RWPE2 (cell line): ENCODE results near the gene PTPN5.
"Not testable (repeated sequence)": the region's sequence is repeated elsewhere in the genome, so short reads cannot be mapped to it uniquely, and the experiment has no call there.

Experiments used
- ATAC-seq: fragments of 200-7000 bp; cut with Tn5 transposase; 3 replicates; pipeline ENCODE4 v1.9.1; 2021; ENCODE audit warnings: low read depth
- DNase-seq: peaks from one replicate; pipeline ENCODE4 v3.0.0-alpha.2; 2020; ENCODE audit warnings: low spot score
- H3K27ac ChIP-seq: fragments of 450-650 bp; 2 replicates; pipeline ENCODE4 v1.5.1; 2017; ENCODE audit warnings: mild to moderate bottlenecking; ENCODE audit not compliant: poor library complexity, severe bottlenecking
- H3K27me3 ChIP-seq: fragments of 250-450 bp; sonication (Bioruptor Pico); 2 replicates; pipeline ENCODE4 v1.5.1; 2021; ENCODE audit warnings: mild to moderate bottlenecking, moderate library complexity; ENCODE audit not compliant: insufficient read depth, poor library complexity, severe bottlenecking
- H3K36me3 ChIP-seq: fragments of 250-450 bp; sonication (Bioruptor Pico); 2 replicates; pipeline ENCODE4 v1.5.1; 2020; ENCODE audit warnings: low read depth, mild to moderate bottlenecking, moderate library complexity
- H3K4me1 ChIP-seq: fragments of 250-450 bp; sonication (Bioruptor Pico); 2 replicates; pipeline ENCODE4 v1.5.1; 2021; ENCODE audit warnings: mild to moderate bottlenecking, moderate library complexity; ENCODE audit not compliant: insufficient read depth, poor library complexity, severe bottlenecking
- H3K4me3 ChIP-seq: fragments of 250-450 bp; sonication (Bioruptor Pico); 2 replicates; pipeline ENCODE4 v1.5.1; 2021; ENCODE audit warnings: mild to moderate bottlenecking, moderate library complexity; ENCODE audit not compliant: severe bottlenecking
- H3K9me3 ChIP-seq: fragments of 250-450 bp; sonication (Bioruptor Pico); 2 replicates; pipeline ENCODE4 v1.5.1; 2021; ENCODE audit warnings: mild to moderate bottlenecking, moderate library complexity; ENCODE audit not compliant: severe bottlenecking
- TF ChIP-seq, protein P1 (sequence below): fragments of 450-650 bp; IDR thresholded peaks from one replicate; pipeline ENCODE4 v1.5.1; 2017; ENCODE audit warnings: mild to moderate bottlenecking, moderate library complexity; ENCODE audit not compliant: poor library complexity, severe bottlenecking

PTPN5 gene

DNA sequence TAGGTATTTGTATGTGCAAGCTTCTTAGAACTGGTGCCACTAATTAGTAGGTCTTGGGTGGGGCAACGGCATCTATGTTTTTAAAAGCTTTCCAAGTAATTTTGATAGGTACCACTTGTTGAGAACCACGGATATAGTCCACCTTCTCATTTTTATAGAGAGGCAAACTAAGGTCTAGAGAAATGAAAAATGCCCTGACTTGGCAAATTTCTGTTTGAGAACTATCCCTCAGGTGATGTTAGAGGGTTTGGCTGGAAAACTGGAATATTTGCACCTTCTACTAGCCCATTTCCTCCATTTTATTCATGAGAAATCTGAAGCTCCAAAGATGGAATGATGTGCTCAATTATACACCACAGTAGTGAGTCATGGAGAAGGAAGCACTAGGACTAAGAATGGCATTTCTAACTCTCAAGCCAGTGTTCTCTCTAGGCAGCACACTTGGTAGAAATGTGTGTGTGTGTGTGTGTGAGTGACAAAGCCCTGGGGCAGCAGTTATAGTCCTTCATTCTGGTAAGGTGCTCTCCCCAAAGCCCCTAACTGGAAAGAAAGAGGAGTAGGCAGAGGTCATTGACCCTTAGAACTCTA is 94.9 kb downstream of the PTPN5 start:
- Histone ChIP-seq H3K36me3 (no peaks in the 10 kb centered on the region), H3K27ac (no peak overlapping the region), H3K9me3 (no peaks in the 10 kb centered on the region), H3K27me3 (no peaks in the 10 kb centered on the region), H3K4me1 (no peaks in the 10 kb centered on the region), H3K4me3 (no peak overlapping the region)
- DNase-seq, result no peak
- no peak for ATAC-seq
- TF ChIP-seq, protein P1, sequence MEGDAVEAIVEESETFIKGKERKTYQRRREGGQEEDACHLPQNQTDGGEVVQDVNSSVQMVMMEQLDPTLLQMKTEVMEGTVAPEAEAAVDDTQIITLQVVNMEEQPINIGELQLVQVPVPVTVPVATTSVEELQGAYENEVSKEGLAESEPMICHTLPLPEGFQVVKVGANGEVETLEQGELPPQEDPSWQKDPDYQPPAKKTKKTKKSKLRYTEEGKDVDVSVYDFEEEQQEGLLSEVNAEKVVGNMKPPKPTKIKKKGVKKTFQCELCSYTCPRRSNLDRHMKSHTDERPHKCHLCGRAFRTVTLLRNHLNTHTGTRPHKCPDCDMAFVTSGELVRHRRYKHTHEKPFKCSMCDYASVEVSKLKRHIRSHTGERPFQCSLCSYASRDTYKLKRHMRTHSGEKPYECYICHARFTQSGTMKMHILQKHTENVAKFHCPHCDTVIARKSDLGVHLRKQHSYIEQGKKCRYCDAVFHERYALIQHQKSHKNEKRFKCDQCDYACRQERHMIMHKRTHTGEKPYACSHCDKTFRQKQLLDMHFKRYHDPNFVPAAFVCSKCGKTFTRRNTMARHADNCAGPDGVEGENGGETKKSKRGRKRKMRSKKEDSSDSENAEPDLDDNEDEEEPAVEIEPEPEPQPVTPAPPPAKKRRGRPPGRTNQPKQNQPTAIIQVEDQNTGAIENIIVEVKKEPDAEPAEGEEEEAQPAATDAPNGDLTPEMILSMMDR, result no peak

DNA sequence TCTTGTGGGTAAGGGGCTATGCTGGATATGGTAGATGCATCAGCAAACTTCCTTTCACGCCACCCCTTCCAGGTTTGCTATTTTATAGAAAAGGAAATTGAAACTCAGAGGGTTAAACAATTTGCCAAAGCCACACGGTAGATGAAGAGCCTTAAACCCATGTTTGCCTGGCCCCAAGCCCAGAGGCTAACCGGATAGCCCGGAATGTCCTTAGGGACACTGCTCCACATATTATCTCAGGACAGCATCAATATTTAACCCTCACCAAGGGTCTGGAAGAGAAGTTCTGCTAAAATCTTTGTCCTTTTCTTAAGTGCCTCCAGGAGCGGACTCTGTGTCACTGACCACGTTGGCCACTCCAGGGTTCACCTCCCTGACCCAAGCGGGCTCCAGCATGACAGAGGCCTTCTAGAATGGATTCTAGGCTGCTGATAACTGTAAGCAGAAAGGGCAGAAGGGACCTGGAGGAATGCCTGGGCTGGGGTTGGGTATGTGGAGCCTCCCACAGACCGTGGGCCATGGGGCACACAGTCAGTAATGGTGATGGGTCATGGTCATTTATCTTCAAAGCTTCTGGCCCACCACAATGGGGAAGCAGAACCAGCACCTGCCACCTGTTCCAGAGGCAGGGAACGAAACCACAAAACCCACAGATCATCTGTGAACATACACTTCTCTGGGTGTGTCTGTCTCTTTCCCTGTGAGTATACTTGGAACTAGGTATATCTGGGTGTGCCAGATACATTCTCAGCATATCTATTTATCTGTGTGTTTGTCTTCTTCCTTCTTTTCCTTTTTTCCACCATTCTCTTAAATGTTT is 98.4 kb downstream of the PTPN5 start:
- ATAC-seq (no peak), DNase-seq (no peak)
- H3K27me3 ChIP-seq, result no peaks in the 10 kb centered on the region
- TF ChIP-seq, protein P1, result no peak
- no peaks in the 10 kb centered on the region for H3K36me3 ChIP-seq
- H3K9me3 ChIP-seq, result no peaks in the 10 kb centered on the region
- H3K27ac ChIP-seq, result no peak overlapping the region
- H3K4me1 ChIP-seq, result no peaks in the 10 kb centered on the region
- H3K4me3 ChIP-seq, result no peak overlapping the region

DNA sequence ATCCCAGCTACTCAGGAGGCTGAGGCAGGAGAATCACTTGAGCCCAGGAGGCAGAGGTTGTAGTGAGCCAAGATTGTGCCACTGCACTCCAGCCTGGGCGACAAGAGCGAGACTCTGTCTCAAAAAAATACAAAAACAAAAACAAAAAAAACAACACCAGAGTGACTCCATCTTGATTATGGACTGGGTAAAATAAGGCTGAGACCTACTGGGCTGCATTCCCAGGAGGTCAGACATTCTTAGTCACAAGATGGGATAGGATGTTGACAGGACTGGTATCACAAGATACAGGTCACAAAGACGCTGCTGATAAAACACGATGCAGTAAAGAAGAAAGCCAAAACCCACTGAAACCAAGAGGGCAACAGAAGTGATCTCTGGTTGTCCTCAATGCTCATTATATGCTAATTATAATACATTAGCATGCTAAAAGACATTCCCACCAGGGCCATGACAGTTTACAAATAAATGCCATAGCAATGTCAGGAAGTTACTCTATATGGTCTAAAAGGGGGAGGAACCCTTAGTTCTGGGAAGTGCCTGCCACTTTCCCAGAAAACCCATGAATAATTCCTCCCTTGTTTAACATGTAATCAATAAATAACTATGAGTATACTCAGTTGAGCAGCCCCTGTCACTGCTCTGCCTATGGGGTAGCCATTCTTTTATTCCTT is 100.0 kb downstream of the PTPN5 start:
- DNase-seq, H3K27ac ChIP-seq, H3K9me3 ChIP-seq, H3K4me1 ChIP-seq, H3K36me3 ChIP-seq, ATAC-seq, H3K4me3 ChIP-seq, H3K27me3 ChIP-seq: not testable (repeated sequence)

DNA sequence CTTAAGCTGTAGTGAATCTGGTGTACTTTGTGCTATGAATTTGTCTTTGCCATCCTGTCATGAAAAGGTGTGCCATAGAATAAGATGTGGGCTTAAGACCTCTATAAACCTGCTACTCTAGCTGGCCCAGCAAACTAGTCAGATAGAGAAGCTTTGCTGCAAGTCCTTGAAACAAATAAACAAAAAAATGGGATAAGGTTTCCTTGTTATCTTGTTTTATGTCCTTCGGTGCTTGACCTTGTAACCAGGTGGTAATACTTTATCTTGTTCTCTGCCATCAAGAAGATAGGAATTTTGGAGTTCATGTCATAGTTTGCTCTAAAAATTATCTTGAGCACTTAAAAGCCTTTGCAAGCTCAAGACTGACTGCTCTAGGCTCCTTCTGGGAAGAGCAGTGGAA is 107.3 kb downstream of the PTPN5 start:
- Histone ChIP-seq H3K27me3 (no peaks in the 10 kb centered on the region), H3K36me3 (no peaks in the 10 kb centered on the region), H3K27ac (no peak overlapping the region), H3K4me1 (no peaks in the 10 kb centered on the region), H3K9me3 (peaks cover 3% of the 10 kb centered on the region), H3K4me3 (no peak overlapping the region)
- TF ChIP-seq, protein P1, result no peak
- ATAC-seq (no peak), DNase-seq (no peak)

DNA sequence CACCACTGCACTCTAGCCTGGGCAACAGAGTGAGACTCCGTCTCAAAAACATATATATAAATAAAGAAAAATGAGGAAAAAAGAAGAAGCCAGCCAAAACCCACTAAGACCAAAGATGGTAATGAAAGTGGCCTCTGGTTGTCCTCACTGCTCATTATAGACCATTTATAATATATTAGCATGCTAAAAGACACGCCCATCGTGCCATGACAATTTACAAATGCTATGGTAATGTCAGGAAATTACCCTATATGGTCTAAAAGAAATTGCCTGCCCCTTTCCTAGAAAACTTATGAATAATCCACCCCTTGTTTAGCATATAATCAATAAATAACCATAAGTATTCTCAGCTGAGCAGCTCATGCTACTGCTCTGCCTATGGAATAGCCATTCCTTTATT is 109.1 kb downstream of the PTPN5 start:
- TF ChIP-seq, protein P1, result no peak
- Histone ChIP-seq H3K27me3 (no peaks in the 10 kb centered on the region), H3K36me3 (no peaks in the 10 kb centered on the region), H3K4me1 (peaks cover 3% of the 10 kb centered on the region), H3K27ac (no peak overlapping the region), H3K9me3 (peaks cover 3% of the 10 kb centered on the region), H3K4me3 (no peak overlapping the region)
- DNase-seq (no peak), ATAC-seq (no peak)

DNA sequence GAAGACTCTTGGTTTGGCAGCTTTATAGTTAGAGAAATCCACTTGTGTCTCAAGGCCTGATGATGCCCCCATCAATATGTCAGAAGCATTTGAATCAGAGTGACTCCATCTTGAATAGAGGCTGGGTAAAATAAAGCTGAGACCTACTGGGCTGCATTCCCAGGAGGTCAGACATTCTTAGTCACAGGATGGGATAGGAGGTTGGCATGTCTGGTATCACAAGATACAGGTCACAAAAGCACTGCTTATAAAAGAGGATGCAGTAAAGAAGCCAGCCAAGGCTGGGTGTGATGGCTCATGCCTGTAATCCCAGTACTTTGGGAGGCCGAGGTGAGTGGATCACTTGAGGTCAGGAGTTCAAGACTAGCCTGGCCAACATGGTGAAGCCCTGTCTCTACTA is 109.6 kb downstream of the PTPN5 start:
- not testable (repeated sequence) for H3K9me3 ChIP-seq, H3K36me3 ChIP-seq, DNase-seq, H3K4me1 ChIP-seq, H3K4me3 ChIP-seq, H3K27me3 ChIP-seq, H3K27ac ChIP-seq
- ATAC-seq, result peak; percentile 35; the same call in 1 of the 3 replicates
